Measurements from ENCODE around the gene FIBCD1. TPM values are rescaled to one million over a fixed set of nuclear protein-coding genes. Genes with fewer than 3 reads are reported as not detected.

FIBCD1 gene
- total RNA-seq, 4 donors from 2014 or later = 3.3 TPM; not detected in 3

DNA sequence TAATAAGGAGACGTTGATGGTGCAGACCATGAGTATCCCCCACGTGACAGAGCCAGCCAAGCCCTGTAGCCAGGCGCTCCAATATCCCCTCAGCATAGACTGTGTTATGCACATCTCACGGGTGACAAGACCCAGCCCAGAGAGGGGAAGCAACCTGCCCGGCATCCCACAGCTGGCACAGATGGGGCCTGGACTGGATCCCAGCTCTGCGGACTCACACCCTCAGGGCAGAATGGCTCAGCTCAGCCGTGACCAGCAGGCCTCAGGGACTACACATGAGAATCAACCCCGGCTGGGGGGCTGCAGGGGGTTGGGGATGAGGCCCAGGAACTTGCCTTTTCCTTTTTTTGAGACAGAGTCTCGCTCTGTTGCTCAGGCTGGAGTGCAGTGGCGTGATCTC is 11.7 kb downstream of the FIBCD1 start:
- no peaks in the 10 kb centered on the region for H3K4me1 ChIP-seq
- no peaks in the 10 kb centered on the region for H3K36me3 ChIP-seq
- H3K27ac ChIP-seq = no peak overlapping the region
- peaks cover 0 to 1% of the 10 kb centered on the region in 2 donors for H3K27me3 ChIP-seq
- TF ChIP-seq, protein P1, sequence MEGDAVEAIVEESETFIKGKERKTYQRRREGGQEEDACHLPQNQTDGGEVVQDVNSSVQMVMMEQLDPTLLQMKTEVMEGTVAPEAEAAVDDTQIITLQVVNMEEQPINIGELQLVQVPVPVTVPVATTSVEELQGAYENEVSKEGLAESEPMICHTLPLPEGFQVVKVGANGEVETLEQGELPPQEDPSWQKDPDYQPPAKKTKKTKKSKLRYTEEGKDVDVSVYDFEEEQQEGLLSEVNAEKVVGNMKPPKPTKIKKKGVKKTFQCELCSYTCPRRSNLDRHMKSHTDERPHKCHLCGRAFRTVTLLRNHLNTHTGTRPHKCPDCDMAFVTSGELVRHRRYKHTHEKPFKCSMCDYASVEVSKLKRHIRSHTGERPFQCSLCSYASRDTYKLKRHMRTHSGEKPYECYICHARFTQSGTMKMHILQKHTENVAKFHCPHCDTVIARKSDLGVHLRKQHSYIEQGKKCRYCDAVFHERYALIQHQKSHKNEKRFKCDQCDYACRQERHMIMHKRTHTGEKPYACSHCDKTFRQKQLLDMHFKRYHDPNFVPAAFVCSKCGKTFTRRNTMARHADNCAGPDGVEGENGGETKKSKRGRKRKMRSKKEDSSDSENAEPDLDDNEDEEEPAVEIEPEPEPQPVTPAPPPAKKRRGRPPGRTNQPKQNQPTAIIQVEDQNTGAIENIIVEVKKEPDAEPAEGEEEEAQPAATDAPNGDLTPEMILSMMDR (IDR thresholded peaks at IDR 0.05) = no peak
- no peak for TF ChIP-seq POLR2A (IDR thresholded peaks at IDR 0.05)
- no peak for DNase-seq
- no peaks in the 10 kb centered on the region for H3K9me3 ChIP-seq
- H3K4me3 ChIP-seq = no peak overlapping the region

DNA sequence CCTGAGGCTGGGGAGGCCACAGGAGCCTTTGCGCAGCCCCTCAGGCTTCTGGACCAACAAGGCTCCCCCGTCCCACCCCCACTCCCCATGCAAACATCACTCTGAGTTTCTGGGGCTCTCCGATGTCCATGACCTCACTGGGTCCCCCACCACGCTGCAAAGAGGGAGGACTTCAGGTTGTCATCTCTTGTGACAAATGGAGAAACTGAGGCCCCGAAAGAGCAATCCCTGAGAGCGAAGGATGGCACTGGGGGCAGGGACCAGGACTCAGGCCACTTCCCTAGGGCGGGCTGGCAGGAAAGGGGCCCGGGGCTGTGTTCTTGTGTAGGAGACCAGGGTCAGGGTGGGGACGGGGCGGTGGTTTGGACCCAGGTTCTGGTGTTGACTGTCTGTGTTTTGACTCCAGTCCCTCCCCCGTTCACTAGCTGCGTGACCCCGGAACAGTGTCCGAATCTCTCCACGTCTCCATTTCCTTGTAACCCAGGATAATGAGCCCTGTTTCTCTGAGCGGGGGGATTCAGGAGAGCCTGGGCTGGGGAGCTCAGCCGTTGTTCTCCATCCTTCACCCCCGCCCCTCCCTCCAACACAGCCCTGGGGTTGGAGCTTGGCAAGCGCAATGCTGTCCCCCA is 13.9 kb downstream of the FIBCD1 start:
- H3K27ac ChIP-seq = no peak overlapping the region
- no peaks in the 10 kb centered on the region for H3K36me3 ChIP-seq
- DNase-seq = no peak
- no peaks in the 10 kb centered on the region for H3K27me3 ChIP-seq
- H3K4me3 ChIP-seq = no peak overlapping the region
- TF ChIP-seq, protein P1 (IDR thresholded peaks at IDR 0.05) = no peak
- TF ChIP-seq POLR2A (IDR thresholded peaks at IDR 0.05) = no peak
- no peaks in the 10 kb centered on the region for H3K9me3 ChIP-seq
- no peaks in the 10 kb centered on the region for H3K4me1 ChIP-seq

DNA sequence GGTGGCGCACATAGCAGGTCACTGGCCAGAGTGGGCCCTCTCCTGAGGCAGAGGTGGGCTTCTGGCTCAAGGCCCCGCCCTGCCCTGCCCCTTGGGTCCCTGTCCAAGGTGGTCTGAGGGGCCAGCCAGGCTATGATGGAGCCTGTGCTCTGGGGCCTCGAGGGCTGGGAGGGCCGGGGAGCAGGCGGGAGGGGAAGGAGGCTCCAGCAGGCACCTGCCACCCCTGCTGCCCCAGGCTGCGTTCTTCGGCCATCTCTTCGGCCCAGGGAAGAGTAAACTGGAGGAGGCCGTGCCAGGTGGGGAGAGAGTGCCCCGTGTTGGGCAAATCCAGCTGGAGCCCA is 14.6 kb downstream of the FIBCD1 start:
- DNase-seq = no peak
- H3K9me3 ChIP-seq = no peaks in the 10 kb centered on the region
- TF ChIP-seq POLR2A (IDR thresholded peaks at IDR 0.05) = no peak
- TF ChIP-seq, protein P1 (IDR thresholded peaks at IDR 0.05) = no peak
- no peaks in the 10 kb centered on the region for H3K4me1 ChIP-seq
- H3K27me3 ChIP-seq = no peaks in the 10 kb centered on the region
- H3K4me3 ChIP-seq = no peak overlapping the region
- no peaks in the 10 kb centered on the region for H3K36me3 ChIP-seq
- no peak overlapping the region for H3K27ac ChIP-seq

DNA sequence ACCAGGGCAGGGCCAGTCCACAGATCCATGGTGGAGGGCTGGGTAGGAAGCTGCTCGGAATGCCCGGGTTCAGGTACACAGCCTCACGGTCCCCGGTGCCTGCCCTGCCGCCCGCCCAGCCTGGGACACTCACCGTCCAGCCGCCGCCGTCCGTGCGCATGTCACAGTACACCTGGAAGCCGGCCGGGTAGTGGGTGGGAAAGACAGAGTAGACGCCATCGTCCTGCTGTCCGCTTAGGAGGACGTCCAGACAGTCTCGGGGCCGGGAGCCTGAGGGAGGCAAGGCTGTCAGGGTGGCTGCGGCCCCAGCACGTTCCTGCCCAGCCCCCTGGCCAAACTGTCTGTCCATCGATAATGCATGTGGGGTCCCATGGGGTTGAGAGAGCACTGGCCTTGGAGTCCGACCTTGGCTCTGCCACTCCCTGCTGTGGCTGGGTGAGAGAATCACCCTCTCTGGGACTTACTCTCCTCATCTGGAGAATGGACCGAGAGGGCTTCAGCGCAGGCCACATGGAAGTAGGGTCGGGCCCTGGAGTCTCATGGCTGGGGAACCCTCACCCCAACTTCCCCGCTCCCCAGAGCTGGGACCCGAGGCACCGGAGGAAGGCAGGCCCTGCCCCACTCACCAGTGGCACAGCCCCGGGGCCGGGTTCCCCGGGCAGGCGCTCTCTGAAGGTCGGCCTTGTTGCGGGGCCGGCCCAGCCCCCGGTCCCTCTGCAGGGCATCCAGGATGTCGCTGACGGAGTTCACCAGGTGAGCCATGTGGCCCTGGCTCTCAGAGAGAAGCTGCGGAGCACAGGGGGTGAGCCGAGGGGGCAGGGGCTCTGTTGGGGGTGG is 15.2 kb downstream of the FIBCD1 start:
- H3K4me3 ChIP-seq = no peak overlapping the region
- H3K4me1 ChIP-seq = no peaks in the 10 kb centered on the region
- no peaks in the 10 kb centered on the region for H3K27me3 ChIP-seq
- H3K9me3 ChIP-seq = no peaks in the 10 kb centered on the region
- H3K36me3 ChIP-seq = no peaks in the 10 kb centered on the region
- no peak for TF ChIP-seq POLR2A (IDR thresholded peaks at IDR 0.05)
- TF ChIP-seq, protein P1 (IDR thresholded peaks at IDR 0.05) = no peak
- DNase-seq = no peak
- no peak overlapping the region for H3K27ac ChIP-seq

DNA sequence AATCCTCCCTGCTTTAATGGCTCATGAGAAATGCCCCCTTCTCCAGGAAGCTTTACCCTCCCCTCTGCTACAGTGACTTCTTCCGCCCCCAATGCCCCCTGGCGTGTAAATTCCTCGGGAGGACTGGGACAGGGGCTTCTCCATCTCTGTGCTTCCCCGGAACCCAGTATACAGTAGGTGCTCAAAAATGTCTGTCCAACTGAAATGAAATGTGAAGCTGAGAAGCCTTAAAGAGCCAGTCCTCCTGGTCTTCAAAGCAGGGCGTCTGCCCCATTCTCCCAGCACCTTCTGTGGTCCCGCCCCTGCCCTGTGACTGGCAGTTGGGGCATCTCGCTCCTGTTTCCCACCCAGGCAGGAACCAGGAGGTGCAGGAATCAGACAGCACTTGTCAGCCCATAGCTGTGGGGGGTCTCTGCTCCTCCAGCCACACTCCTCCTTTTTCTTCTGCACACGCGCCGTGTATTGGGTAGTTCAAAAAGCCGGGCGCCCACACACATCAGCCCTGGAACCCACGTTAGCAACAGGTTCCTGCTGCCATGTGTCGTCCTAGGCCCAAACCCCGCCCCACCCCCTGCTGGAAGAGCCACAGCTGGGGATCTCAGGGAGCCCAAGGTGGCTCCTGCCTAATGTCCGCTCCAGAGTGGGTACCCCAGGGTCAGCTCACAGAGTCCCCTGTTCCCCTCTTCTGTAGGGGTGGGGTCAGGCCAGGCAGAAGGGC is 16.0 kb downstream of the FIBCD1 start:
- Histone ChIP-seq H3K27ac (no peak overlapping the region), H3K36me3 (no peaks in the 10 kb centered on the region), H3K9me3 (no peaks in the 10 kb centered on the region), H3K27me3 (no peaks in the 10 kb centered on the region), H3K4me1 (no peaks in the 10 kb centered on the region), H3K4me3 (no peak overlapping the region)
- no peak for DNase-seq
- no peak for TF ChIP-seq POLR2A (IDR thresholded peaks at IDR 0.05)
- TF ChIP-seq, protein P1 (IDR thresholded peaks at IDR 0.05) = no peak
